Peyer's patch (tissue), 4 donors: ENCODE data around the gene GIPC2.

ENCODE experiments used
- POLR2A ChIP-seq, 2 donors: fragments of 450-650 bp; IDR thresholded peaks; one replicate each; pipeline ENCODE4 v1.5.1; 2017; ENCODE audit warnings: antibody characterized with exemption in 2 of 2, mild to moderate bottlenecking in 2 of 2, moderate library complexity in 2 of 2
- TF ChIP-seq, protein P1 (sequence below), 6 experiments: fragments of 450-650 bp in 4 of 6; fragments of 200-600 bp in 2 of 6; sonication (generic) in 1 of 6; IDR thresholded peaks; one replicate each; pipeline ENCODE4 v1.5.1; 2017 to 2019; ENCODE audit warnings: antibody characterized with exemption in 6 of 6, mild to moderate bottlenecking in 3 of 6, moderate library complexity in 1 of 6

DNA sequence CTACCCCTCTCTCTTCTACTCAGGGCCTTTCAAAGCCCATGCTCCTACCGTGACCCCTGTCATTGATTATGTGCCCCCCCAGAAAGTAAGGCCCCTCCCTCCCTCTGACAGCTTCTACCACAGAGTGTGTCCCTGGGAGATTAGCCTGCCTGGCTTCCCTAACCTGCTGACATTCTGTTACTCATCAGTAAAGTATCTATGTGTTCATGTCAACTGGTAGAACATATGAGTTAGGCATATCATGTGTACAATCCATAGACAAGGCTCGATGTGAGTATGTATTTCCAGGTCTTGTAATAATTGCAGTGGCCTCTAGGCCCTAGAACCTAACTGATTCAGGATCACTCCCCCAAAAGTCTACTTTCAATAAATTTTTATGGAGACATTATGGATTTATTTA is 120.0 kb downstream of the GIPC2 start:
- TF ChIP-seq POLR2A (IDR thresholded peaks at IDR 0.05), result no peak
- TF ChIP-seq, protein P1, sequence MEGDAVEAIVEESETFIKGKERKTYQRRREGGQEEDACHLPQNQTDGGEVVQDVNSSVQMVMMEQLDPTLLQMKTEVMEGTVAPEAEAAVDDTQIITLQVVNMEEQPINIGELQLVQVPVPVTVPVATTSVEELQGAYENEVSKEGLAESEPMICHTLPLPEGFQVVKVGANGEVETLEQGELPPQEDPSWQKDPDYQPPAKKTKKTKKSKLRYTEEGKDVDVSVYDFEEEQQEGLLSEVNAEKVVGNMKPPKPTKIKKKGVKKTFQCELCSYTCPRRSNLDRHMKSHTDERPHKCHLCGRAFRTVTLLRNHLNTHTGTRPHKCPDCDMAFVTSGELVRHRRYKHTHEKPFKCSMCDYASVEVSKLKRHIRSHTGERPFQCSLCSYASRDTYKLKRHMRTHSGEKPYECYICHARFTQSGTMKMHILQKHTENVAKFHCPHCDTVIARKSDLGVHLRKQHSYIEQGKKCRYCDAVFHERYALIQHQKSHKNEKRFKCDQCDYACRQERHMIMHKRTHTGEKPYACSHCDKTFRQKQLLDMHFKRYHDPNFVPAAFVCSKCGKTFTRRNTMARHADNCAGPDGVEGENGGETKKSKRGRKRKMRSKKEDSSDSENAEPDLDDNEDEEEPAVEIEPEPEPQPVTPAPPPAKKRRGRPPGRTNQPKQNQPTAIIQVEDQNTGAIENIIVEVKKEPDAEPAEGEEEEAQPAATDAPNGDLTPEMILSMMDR (IDR thresholded peaks at IDR 0.05), result no peak
